Lower lobe of right lung (tissue), 2 donors: ENCODE data around the gene KAZALD1. TPM values are rescaled to one million over a fixed set of nuclear protein-coding genes. Genes with fewer than 3 reads are reported as not detected.

Experiments used
- ATAC-seq, 2 donors: fragments of 200-7000 bp; cut with Tn5 transposase; one replicate each; pipeline ENCODE4 v1.9.1; 2020 to 2022; ENCODE audit warnings: mild to moderate bottlenecking in 2 of 2, moderate library complexity in 2 of 2
- DNase-seq: peaks from one replicate; pipeline ENCODE4 v3.0.0-alpha.2; 2020
- H3K27ac ChIP-seq: fragments of 200-600 bp; one replicate; pipeline ENCODE4 v1.8.0; 2022
- H3K27me3 ChIP-seq: fragments of 200-600 bp; one replicate; pipeline ENCODE4 v1.8.0; 2022; ENCODE audit warnings: low read depth
- H3K36me3 ChIP-seq: fragments of 200-600 bp; one replicate; pipeline ENCODE4 v1.8.0; 2022; ENCODE audit warnings: mild to moderate bottlenecking
- H3K4me1 ChIP-seq: fragments of 200-600 bp; one replicate; pipeline ENCODE4 v1.8.0; 2022
- H3K4me3 ChIP-seq: fragments of 200-600 bp; one replicate; pipeline ENCODE4 v1.8.0; 2022; ENCODE audit warnings: mild to moderate bottlenecking
- H3K9me3 ChIP-seq: fragments of 200-600 bp; one replicate; pipeline ENCODE4 v1.8.0; 2022
- CTCF ChIP-seq: fragments of 200-600 bp; IDR thresholded peaks from one replicate; pipeline ENCODE4 v1.8.0; 2022; ENCODE audit warnings: antibody characterized with exemption, mild to moderate bottlenecking
- intact Hi-C: fragments of 100-400 bp; cut with DNase I; formaldehyde crosslinking; loops from one replicate; pipeline ENCODE4 v1.11.0; 2022
- total RNA-seq: library from RNA; stranded (reverse); fragmentation: NEBNext Ultra II Directional; extraction: Animal tissue kit (Norgen Biotek cat#: 25700); gene quantifications from one replicate; pipeline ENCODE4 v1.2.1, GENCODE V29; 2021
- donor health status: DM: no; HTN: yes; CAD: no; lungs with severe emphysema.

The KAZALD1 gene
- total RNA-seq, 1 donor from 2014 or later, result 9.9 TPM

DNA sequence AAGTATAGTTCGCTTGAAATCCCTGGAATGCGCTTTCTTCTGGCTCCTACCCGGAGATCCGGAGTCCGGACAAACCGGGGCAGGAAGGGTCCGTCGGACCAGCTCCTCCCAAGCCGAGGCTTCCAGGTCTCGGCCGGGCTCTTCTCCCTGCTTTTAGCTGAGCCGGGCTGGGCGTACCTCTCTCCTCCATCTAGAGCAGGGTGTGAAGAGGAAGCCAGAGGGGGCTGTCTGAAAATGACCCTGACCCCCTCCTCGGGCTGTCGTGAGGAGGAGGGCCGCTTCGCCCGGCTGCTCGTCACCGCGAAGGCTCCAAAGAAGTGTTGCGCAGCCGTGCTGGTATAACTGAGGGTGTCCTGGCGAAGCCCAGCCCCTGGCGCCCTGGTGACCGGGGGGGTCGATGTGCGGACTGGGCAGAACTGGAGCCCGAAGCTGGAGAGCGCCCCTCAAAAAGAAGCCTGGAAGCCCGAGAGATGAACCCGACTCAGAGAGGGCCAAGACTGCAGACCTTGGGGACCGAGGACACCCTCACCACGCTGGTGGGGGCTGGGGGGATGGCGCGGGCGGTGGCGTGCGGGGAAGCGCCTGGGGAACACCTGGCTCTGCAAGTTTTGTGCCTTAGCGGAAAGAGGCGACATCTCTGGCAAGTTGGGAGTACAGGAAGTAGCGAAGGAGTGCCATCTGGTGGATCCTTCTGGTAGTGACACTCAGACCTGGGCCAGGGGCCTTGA is 5.7 kb downstream of the KAZALD1 start:
- Histone ChIP-seq H3K4me3 (peak overlapping the region; percentile 69), H3K9me3 (no peaks in the 10 kb centered on the region), H3K36me3 (no peaks in the 10 kb centered on the region), H3K27ac (peak overlapping the region; percentile 76), H3K4me1 (peaks cover 58% of the 10 kb centered on the region), H3K27me3 (peaks cover 18% of the 10 kb centered on the region)
- DNase-seq, result peak; percentile 75
- TF ChIP-seq CTCF, result peak; percentile 89
- ATAC-seq, result peak; percentile 72 to 81
- intact Hi-C loops, result no loop called here

- peaks cover 34% of the 10 kb centered on the region for H3K27me3 ChIP-seq
- no peaks in the 10 kb centered on the region for H3K36me3 ChIP-seq
- intact Hi-C loops, result no loop called here
- H3K9me3 ChIP-seq, result no peaks in the 10 kb centered on the region
- ATAC-seq (no peak), DNase-seq (no peak)
- no peak for TF ChIP-seq CTCF
- no peak overlapping the region for H3K4me3 ChIP-seq
- H3K4me1 ChIP-seq, result peaks cover 43% of the 10 kb centered on the region
- H3K27ac ChIP-seq, result no peak overlapping the region
These were observed 7.7 kb downstream of the KAZALD1 start for GRCh38 chr10:101069441-101069840.

GRCh38 chr10:101070098-101070497 is 8.3 kb downstream of the KAZALD1 start:
- H3K27ac ChIP-seq, result no peak overlapping the region
- H3K9me3 ChIP-seq, result no peaks in the 10 kb centered on the region
- intact Hi-C loops, result no loop called here
- H3K27me3 ChIP-seq, result peaks cover 39% of the 10 kb centered on the region
- no peak for TF ChIP-seq CTCF
- peaks cover 43% of the 10 kb centered on the region for H3K4me1 ChIP-seq
- H3K36me3 ChIP-seq, result no peaks in the 10 kb centered on the region
- DNase-seq (no peak), ATAC-seq (no peak)
- H3K4me3 ChIP-seq, result no peak overlapping the region

- Histone ChIP-seq H3K9me3 (no peaks in the 10 kb centered on the region), H3K36me3 (no peaks in the 10 kb centered on the region), H3K4me3 (no peak overlapping the region), H3K27me3 (peaks cover 52% of the 10 kb centered on the region), H3K4me1 (peaks cover 30% of the 10 kb centered on the region), H3K27ac (peak overlapping the region; percentile 58)
- intact Hi-C loops, result no loop called here
- ATAC-seq (peak; percentile 32 to 66), DNase-seq (peak; percentile 90)
- no peak for TF ChIP-seq CTCF
These were observed 9.6 kb downstream of the KAZALD1 start for GRCh38 chr10:101071267-101071884.

DNA sequence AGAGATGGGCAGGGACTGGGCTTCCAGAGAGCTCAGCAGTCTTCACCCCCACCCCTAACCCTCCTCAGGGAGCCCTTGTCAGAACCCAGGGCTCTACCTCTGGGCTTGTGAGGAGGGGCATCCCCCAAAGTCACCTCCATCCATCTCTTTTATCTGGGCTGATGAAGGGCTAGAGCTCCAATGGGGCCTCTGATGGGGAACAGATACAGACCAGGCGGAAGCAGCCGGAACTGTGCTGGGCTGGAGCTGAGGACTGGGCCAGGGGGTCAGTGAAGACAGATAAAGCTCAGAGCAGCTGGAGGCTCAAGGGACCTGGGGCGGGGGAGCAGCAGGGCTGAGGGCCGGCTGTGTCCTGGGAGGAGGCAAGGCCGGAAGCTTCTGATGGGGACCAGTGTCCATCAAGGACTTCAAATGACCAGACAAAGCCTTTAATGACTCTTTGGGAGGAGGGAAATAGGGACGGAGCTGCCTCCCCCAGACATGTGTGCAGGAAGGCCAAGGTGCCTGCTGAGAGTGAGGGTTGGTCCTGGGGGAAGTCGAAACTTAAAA is 10.2 kb downstream of the KAZALD1 start:
- H3K4me1 ChIP-seq, result peaks cover 25% of the 10 kb centered on the region
- no peak for ATAC-seq
- H3K27ac ChIP-seq, result peak overlapping the region; percentile 38
- DNase-seq, result no peak
- TF ChIP-seq CTCF, result no peak
- peaks cover 55% of the 10 kb centered on the region for H3K27me3 ChIP-seq
- no peak overlapping the region for H3K4me3 ChIP-seq
- no peaks in the 10 kb centered on the region for H3K9me3 ChIP-seq
- no peaks in the 10 kb centered on the region for H3K36me3 ChIP-seq
- intact Hi-C loops, result no loop called here
